ENCODE data around the gene IFNGR1. TPM values are rescaled to one million over a fixed set of nuclear protein-coding genes. Genes with fewer than 3 reads are reported as not detected.

IFNGR1 gene
- total RNA-seq, 2 donors from 2014 or later = 65.5 to 102 TPM

DNA sequence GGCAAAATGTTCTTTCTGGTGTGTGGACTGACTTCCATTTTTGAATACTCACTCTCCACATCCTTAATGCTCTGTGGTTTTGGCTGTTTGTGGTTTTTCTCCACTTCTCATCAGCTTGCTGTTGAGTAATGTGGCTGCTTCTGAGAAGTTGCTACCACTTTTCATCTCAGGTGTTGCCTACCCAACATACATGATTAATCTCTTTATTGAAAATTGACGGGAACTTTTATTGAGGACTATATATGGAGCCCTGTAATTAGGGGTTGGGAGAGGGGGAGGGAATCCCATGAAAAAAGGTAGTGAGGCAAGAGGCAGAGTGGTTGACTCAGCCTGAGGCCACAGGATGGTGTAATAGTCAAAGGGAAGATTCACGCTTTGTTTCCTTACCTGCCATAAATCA, 63.4 kb downstream of the IFNGR1 start:
- no peaks in the 10 kb centered on the region for H3K9me3 ChIP-seq
- H3K4me3 ChIP-seq = no peak overlapping the region
- TF ChIP-seq, protein P1, sequence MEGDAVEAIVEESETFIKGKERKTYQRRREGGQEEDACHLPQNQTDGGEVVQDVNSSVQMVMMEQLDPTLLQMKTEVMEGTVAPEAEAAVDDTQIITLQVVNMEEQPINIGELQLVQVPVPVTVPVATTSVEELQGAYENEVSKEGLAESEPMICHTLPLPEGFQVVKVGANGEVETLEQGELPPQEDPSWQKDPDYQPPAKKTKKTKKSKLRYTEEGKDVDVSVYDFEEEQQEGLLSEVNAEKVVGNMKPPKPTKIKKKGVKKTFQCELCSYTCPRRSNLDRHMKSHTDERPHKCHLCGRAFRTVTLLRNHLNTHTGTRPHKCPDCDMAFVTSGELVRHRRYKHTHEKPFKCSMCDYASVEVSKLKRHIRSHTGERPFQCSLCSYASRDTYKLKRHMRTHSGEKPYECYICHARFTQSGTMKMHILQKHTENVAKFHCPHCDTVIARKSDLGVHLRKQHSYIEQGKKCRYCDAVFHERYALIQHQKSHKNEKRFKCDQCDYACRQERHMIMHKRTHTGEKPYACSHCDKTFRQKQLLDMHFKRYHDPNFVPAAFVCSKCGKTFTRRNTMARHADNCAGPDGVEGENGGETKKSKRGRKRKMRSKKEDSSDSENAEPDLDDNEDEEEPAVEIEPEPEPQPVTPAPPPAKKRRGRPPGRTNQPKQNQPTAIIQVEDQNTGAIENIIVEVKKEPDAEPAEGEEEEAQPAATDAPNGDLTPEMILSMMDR (IDR thresholded peaks at IDR 0.05) = no peak
- H3K27me3 ChIP-seq (replicated peaks; ENCODE audit: insufficient read depth) = no peaks in the 10 kb centered on the region
- DNase-seq (ENCODE audit: low spot score) (no peak), ATAC-seq (ENCODE audit: insufficient number of reproducible peaks, low FRiP score, low read depth) (no peak)
- H3K27ac ChIP-seq = no peak overlapping the region
- H3K36me3 ChIP-seq = no peaks in the 10 kb centered on the region
- no peaks in the 10 kb centered on the region for H3K4me1 ChIP-seq (ENCODE audit: control insufficient read depth in 1 of 2, low read depth in 2 of 2)

DNA sequence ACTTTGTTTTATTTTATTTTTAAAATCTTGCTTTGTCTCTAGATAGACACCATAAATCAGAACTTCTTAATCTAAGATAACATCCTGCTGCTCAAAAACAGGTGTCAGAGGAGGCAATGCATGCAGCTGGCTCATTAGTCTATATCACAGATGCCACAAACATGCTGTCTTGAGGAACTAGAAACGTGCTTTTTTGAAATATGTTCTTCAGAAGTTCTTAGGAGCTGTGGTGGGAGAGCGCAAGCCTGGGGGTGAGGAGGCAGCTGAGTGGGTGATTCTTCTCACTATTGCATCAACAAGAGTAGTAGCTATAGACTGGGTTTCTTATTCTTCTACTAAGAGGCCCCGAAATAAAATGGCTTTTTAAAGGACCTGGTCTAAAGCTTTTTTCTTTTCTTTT, 69.1 kb downstream of the IFNGR1 start:
- Histone ChIP-seq H3K27ac (no peak overlapping the region), H3K4me1 (ENCODE audit: control insufficient read depth in 1 of 2, low read depth in 2 of 2) (no peaks in the 10 kb centered on the region), H3K27me3 (replicated peaks; ENCODE audit: insufficient read depth) (no peaks in the 10 kb centered on the region), H3K4me3 (no peak overlapping the region), H3K9me3 (no peaks in the 10 kb centered on the region), H3K36me3 (no peaks in the 10 kb centered on the region)
- TF ChIP-seq, protein P1 (IDR thresholded peaks at IDR 0.05) = no peak
- DNase-seq (ENCODE audit: low spot score) (no peak), ATAC-seq (ENCODE audit: insufficient number of reproducible peaks, low FRiP score, low read depth) (no peak)

- Histone ChIP-seq H3K4me3 (no peak overlapping the region), H3K27me3 (replicated peaks; ENCODE audit: insufficient read depth) (no peaks in the 10 kb centered on the region), H3K36me3 (no peaks in the 10 kb centered on the region), H3K9me3 (no peaks in the 10 kb centered on the region), H3K27ac (no peak overlapping the region), H3K4me1 (ENCODE audit: control insufficient read depth in 1 of 2, low read depth in 2 of 2) (no peaks in the 10 kb centered on the region)
- DNase-seq (ENCODE audit: low spot score) = no peak
- no peak for ATAC-seq (ENCODE audit: insufficient number of reproducible peaks, low FRiP score, low read depth)
- TF ChIP-seq, protein P1 (IDR thresholded peaks at IDR 0.05) = no peak
Observed at GRCh38 chr6:137149035-137149393, 70.2 kb downstream of the IFNGR1 start.

GRCh38 chr6:137148306-137149034, 70.7 kb downstream of the IFNGR1 start:
- no peaks in the 10 kb centered on the region for H3K36me3 ChIP-seq
- no peaks in the 10 kb centered on the region for H3K27me3 ChIP-seq (replicated peaks; ENCODE audit: insufficient read depth)
- H3K4me3 ChIP-seq = no peak overlapping the region
- H3K4me1 ChIP-seq (ENCODE audit: control insufficient read depth in 1 of 2, low read depth in 2 of 2) = no peaks in the 10 kb centered on the region
- TF ChIP-seq, protein P1 (IDR thresholded peaks at IDR 0.05) = no peak
- ATAC-seq (ENCODE audit: insufficient number of reproducible peaks, low FRiP score, low read depth) = no peak
- H3K27ac ChIP-seq = no peak overlapping the region
- H3K9me3 ChIP-seq = no peaks in the 10 kb centered on the region
- DNase-seq (ENCODE audit: low spot score) = no peak

Other genes starting within 250 kb of the IFNGR1 start
- 1 to 10 TPM in 1 of 2 donors, under 1 TPM in 1; 0.54 to 1.2 TPM for gene IL20RA, start 174.4 kb downstream of the IFNGR1 start, total RNA-seq
- gene IL22RA2, start 45.7 kb downstream of the IFNGR1 start, total RNA-seq = not detected